Keratinocyte (primary cell): ENCODE data around the gene RPS6KA5.

ENCODE experiments used
- CTCF ChIP-seq, 3 experiments: IDR thresholded peaks in 1 of 3; conservative IDR thresholded peaks in 1 of 3; optimal IDR thresholded peaks in 1 of 3; 2 replicates in 2 of 3; 3 replicates in 1 of 3; pipeline versions ENCODE3 to v1.5.1; 2011; ENCODE audit warnings: low read length in 3 of 3, mild to moderate bottlenecking in 3 of 3, moderate library complexity in 2 of 3, control low read depth in 1 of 3, inconsistent platforms in 1 of 3; ENCODE audit not compliant: insufficient read depth in 2 of 3; ENCODE audit errors: extremely low read depth in 1 of 3
- EZH2 ChIP-seq: IDR thresholded peaks from one replicate; pipeline ENCODE4 v1.6.1; 2012; ENCODE audit warnings: inconsistent platforms, mild to moderate bottlenecking, low read length, moderate library complexity

DNA sequence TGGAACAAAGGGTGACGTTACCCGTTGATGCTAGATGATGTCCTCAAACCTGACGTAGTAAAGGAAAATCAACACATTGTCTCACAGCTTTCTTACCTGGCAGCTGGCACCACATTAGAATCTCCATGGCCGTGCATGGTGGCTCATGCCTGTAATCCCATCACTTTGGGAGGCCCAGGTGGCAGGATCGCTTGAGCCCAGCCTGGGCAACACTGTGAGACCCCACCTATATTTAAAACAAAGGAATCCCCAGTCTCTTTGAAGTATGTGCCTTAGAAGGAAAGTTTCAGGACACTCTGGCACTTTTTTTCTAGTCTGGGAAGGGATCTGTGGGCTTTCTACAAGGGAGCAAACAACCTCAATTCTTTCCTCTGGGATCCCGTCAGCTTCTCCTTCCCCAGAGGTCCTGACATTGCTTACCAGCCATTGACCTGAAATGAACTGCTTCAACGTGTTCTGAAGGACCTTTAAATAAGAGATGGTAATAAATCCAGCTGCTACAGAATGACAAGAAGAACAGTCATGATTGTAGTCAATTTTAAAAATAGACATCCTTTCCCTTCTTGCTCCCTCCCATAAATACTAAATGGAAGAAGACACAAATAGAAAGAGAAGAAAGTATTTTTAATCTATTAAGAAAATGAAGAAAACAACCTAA, 210.5 kb downstream of the RPS6KA5 start:
- TF ChIP-seq CTCF (optimal IDR thresholded peaks at IDR 0.05 in 1 of 3, IDR thresholded peaks at IDR 0.05 in 1 of 3, conservative IDR thresholded peaks at IDR 0.05 in 1 of 3; ENCODE audit: extremely low read depth in 1 of 3, insufficient read depth in 2 of 3, low read length in 3 of 3) (no peak), EZH2 (no peak)
